MCF 10A (cell line): ENCODE data around the gene ARHGAP1. TPM values are rescaled to one million over a fixed set of nuclear protein-coding genes. Genes with fewer than 3 reads are reported as not detected.

ENCODE experiments used
- BruUV-seq: library from RNA; stranded (reverse); fragments of 400-500 nt; replicated peaks from 2 replicates; lab custom pipeline; 2021; lab: Mats Ljungman, UMichigan
- CTCF ChIA-PET: fragments of 300-600 bp; sonication (Branson Sonifier 250); formaldehyde crosslinking; extraction: SDS; loops from one replicate; lab custom pipeline; 2021; ENCODE audit warnings: antibody characterized with exemption, inconsistent platforms; lab: Yijun Ruan, JAX
- POLR2A ChIA-PET: fragments of 300-600, 350-650 bp; sonication (Branson Sonifier 250); formaldehyde crosslinking; extraction: SDS; loops from one replicate; lab custom pipeline; 2020; ENCODE audit warnings: antibody characterized with exemption, inconsistent platforms; lab: Yijun Ruan, JAX
- DNase-seq: peaks from one replicate; pipeline ENCODE4 v3.0.0-alpha.2; 2018; ENCODE audit not compliant: unreplicated experiment
- H3K27ac Mint-ChIP-seq: one replicate; pipeline ENCODE4 v1.8.0; 2022; ENCODE audit warnings: mild to moderate bottlenecking, low read depth, mixed read lengths; ENCODE audit not compliant: unreplicated experiment
- H3K27me3 Mint-ChIP-seq: one replicate; pipeline ENCODE4 v1.8.0; 2022; ENCODE audit warnings: mixed read lengths; ENCODE audit not compliant: insufficient read depth, unreplicated experiment
- H3K36me3 Mint-ChIP-seq: one replicate; pipeline ENCODE4 v1.8.0; 2022; ENCODE audit warnings: mild to moderate bottlenecking, moderate library complexity, mixed read lengths; ENCODE audit not compliant: insufficient read depth, unreplicated experiment
- H3K4me1 Mint-ChIP-seq: one replicate; pipeline ENCODE4 v1.8.0; 2022; ENCODE audit warnings: mixed read lengths; ENCODE audit not compliant: insufficient read depth, unreplicated experiment
- H3K4me3 Mint-ChIP-seq: one replicate; pipeline ENCODE4 v1.8.0; 2022; ENCODE audit warnings: mild to moderate bottlenecking, moderate library complexity, mixed read lengths; ENCODE audit not compliant: unreplicated experiment
- H3K9me3 Mint-ChIP-seq: one replicate; pipeline ENCODE4 v1.8.0; 2022; ENCODE audit warnings: mixed read lengths; ENCODE audit not compliant: unreplicated experiment
- CTCF ChIP-seq: fragments of 200-600 bp; IDR thresholded peaks from one replicate; pipeline ENCODE4 v1.8.0; 2022; ENCODE audit warnings: antibody characterized with exemption, mild to moderate bottlenecking; ENCODE audit not compliant: unreplicated experiment
- intact Hi-C: fragments of 100-400 bp; cut with micrococcal nuclease; formaldehyde crosslinking; loops from 2 replicates; pipeline ENCODE4 v1.14.1; 2022
- total RNA-seq: library from RNA; stranded (reverse); gene quantifications from 2 replicates; pipeline ENCODE4 v1.2.3, GENCODE V29; 2022

The ARHGAP1 gene
- total RNA-seq, 1 experiment from 2014 or later, result 61.0 TPM

GRCh38 chr11:46676436-46677158, 23.8 kb downstream of the ARHGAP1 start:
- Mint-ChIP-seq H3K27ac (peak overlapping the region; percentile 25), H3K36me3 (peaks cover 57% of the 10 kb centered on the region), H3K4me3 (no peak overlapping the region), H3K9me3 (no peaks in the 10 kb centered on the region), H3K4me1 (peaks cover 14% of the 10 kb centered on the region), H3K27me3 (no peaks in the 10 kb centered on the region)
- BruUV-seq, result no TSS peak
- CTCF ChIA-PET, result interaction anchor here (0.6 to 1.6 kb wide), 2 partner anchors 15 to 22 kb away, joined by 3 to 5 read pairs; no protein-coding TSS in a partner anchor
- intact Hi-C loops, result no loop called here
- POLR2A ChIA-PET, result interaction anchor here (1.9 to 5.2 kb wide), 3 partner anchors 11 to 83 kb away, joined by 8 to 69 read pairs (median 17); partner anchors contain the start of genes AMBRA1, ATG13 and HARBI1
- no peak for TF ChIP-seq CTCF
- DNase-seq, result no peak

GRCh38 chr11:46675949-46676348, 24.5 kb downstream of the ARHGAP1 start:
- no peak for TF ChIP-seq CTCF
- DNase-seq, result no peak
- BruUV-seq, result no TSS peak
- peaks cover 63% of the 10 kb centered on the region for H3K36me3 Mint-ChIP-seq
- intact Hi-C loops, result no loop called here
- H3K4me3 Mint-ChIP-seq, result no peak overlapping the region
- H3K4me1 Mint-ChIP-seq, result peaks cover 14% of the 10 kb centered on the region
- no peaks in the 10 kb centered on the region for H3K9me3 Mint-ChIP-seq
- CTCF ChIA-PET, result interaction anchor here (0.6 to 1.6 kb wide), 2 partner anchors 16 to 23 kb away, joined by 3 to 5 read pairs; no protein-coding TSS in a partner anchor
- peak overlapping the region; percentile 97 for H3K27ac Mint-ChIP-seq
- POLR2A ChIA-PET, result interaction anchor here (0.9 to 5.2 kb wide), 9 partner anchors 8 to 758 kb away, joined by 3 to 69 read pairs (median 8); partner anchors contain the start of genes AMBRA1, ARHGAP1, ATG13 and HARBI1
- no peaks in the 10 kb centered on the region for H3K27me3 Mint-ChIP-seq

GRCh38 chr11:46675288-46675851, 25.0 kb downstream of the ARHGAP1 start:
- TF ChIP-seq CTCF, result peak; percentile 10
- intact Hi-C loops, result no loop called here
- DNase-seq, result peak; percentile 71
- H3K4me3 Mint-ChIP-seq, result no peak overlapping the region
- H3K9me3 Mint-ChIP-seq, result no peaks in the 10 kb centered on the region
- POLR2A ChIA-PET, result interaction anchor here (0.7 to 5.2 kb wide), 18 partner anchors 9 to 758 kb away, joined by 3 to 69 read pairs (median 5); partner anchors contain the start of genes AMBRA1, ARHGAP1, ATG13 and HARBI1
- H3K36me3 Mint-ChIP-seq, result peaks cover 69% of the 10 kb centered on the region
- H3K27ac Mint-ChIP-seq, result peak overlapping the region; percentile 97
- CTCF ChIA-PET, result interaction anchor here (0.6 to 1.6 kb wide), 4 partner anchors 17 to 213 kb away, joined by 3 to 5 read pairs (median 4); no protein-coding TSS in a partner anchor
- no peaks in the 10 kb centered on the region for H3K27me3 Mint-ChIP-seq
- no TSS peak for BruUV-seq
- peaks cover 14% of the 10 kb centered on the region for H3K4me1 Mint-ChIP-seq
